Muscle of leg (tissue), 16 donors: ENCODE data around the gene RBL1. TPM values are rescaled to one million over a fixed set of nuclear protein-coding genes. Genes with fewer than 3 reads are reported as not detected.
"Not testable (repeated sequence)": the region's sequence is repeated elsewhere in the genome, so short reads cannot be mapped to it uniquely, and the experiment has no call there.

Source experiments
- DNase-seq: peaks from one replicate; pipeline ENCODE4 v3.0.0; 2013
- H3K27ac ChIP-seq: one replicate; pipeline ENCODE4 v1.5.1; 2013; ENCODE audit warnings: mild to moderate bottlenecking, low read length, control low read depth
- H3K27me3 ChIP-seq: one replicate; pipeline ENCODE4 v1.6.1; 2013; ENCODE audit warnings: low read length; ENCODE audit not compliant: control insufficient read depth, insufficient read depth
- H3K36me3 ChIP-seq: one replicate; pipeline ENCODE4 v1.6.1; 2013; ENCODE audit warnings: low read length; ENCODE audit not compliant: control insufficient read depth, insufficient read depth
- H3K4me1 ChIP-seq: one replicate; pipeline ENCODE4 v1.6.1; 2013; ENCODE audit warnings: low read length; ENCODE audit not compliant: control insufficient read depth, insufficient read depth
- H3K4me3 ChIP-seq: one replicate; pipeline ENCODE4 v1.5.1; 2013; ENCODE audit warnings: low read length, control low read depth
- H3K9me3 ChIP-seq: replicated peaks from 2 replicates; pipeline ENCODE4 v1.6.1; 2013; ENCODE audit warnings: low read depth, low read length; ENCODE audit not compliant: control insufficient read depth
- WGBS: methylation state at CpG from one replicate; pipeline ENCODE4 v1.1.5; 2013; ENCODE audit warnings: missing lambda C conversion rate; ENCODE audit not compliant: insufficient coverage; 5-methylcytosine and 5-hydroxymethylcytosine counted together
- long read RNA-seq, 11 donors: transcript quantifications; one replicate each; lab custom pipeline, GENCODE V29; 2026
- polyA plus RNA-seq, 8 donors: library from polyadenylated mRNA; unstranded; fragments of 120-200 nt; gene quantifications; one replicate each; pipeline versions ENCODE4 v1.2.1 to v1.2.3, GENCODE V29; 2013; ENCODE audit warnings: inconsistent platforms in 1 of 8, low replicate concordance in 1 of 8; ENCODE audit not compliant: insufficient read length in 8 of 8, insufficient read depth in 1 of 8
- total RNA-seq: library from RNA; stranded (reverse); fragments of 120-200 nt; gene quantifications from one replicate; pipeline ENCODE4 v1.2.4, GENCODE V29; 2013

RBL1 gene, protein sequence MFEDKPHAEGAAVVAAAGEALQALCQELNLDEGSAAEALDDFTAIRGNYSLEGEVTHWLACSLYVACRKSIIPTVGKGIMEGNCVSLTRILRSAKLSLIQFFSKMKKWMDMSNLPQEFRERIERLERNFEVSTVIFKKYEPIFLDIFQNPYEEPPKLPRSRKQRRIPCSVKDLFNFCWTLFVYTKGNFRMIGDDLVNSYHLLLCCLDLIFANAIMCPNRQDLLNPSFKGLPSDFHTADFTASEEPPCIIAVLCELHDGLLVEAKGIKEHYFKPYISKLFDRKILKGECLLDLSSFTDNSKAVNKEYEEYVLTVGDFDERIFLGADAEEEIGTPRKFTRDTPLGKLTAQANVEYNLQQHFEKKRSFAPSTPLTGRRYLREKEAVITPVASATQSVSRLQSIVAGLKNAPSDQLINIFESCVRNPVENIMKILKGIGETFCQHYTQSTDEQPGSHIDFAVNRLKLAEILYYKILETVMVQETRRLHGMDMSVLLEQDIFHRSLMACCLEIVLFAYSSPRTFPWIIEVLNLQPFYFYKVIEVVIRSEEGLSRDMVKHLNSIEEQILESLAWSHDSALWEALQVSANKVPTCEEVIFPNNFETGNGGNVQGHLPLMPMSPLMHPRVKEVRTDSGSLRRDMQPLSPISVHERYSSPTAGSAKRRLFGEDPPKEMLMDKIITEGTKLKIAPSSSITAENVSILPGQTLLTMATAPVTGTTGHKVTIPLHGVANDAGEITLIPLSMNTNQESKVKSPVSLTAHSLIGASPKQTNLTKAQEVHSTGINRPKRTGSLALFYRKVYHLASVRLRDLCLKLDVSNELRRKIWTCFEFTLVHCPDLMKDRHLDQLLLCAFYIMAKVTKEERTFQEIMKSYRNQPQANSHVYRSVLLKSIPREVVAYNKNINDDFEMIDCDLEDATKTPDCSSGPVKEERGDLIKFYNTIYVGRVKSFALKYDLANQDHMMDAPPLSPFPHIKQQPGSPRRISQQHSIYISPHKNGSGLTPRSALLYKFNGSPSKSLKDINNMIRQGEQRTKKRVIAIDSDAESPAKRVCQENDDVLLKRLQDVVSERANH
- total RNA-seq (10.8 TPM), polyA plus RNA-seq (10 to 100 TPM in 1 of 8 donors, 1 to 10 TPM in 7; 4.9 to 10.2 (median 7.5) TPM)
- long read RNA-seq, donor 1 = 0 reads
- long read RNA-seq, donor 2 = 0 reads
- long read RNA-seq, donor 3 = 0 reads
- long read RNA-seq, donor 4, partial matches to known transcripts = 0 of 1 reads
- long read RNA-seq, donor 4, other reads (novel, unspliced or antisense) = 0 of 1 reads
- long read RNA-seq, donor 5, full-length matches to known transcripts = 2 of 2 reads
- long read RNA-seq, donor 5, partial matches to known transcripts = 0 of 2 reads
- long read RNA-seq, donor 5, other reads (novel, unspliced or antisense) = 0 of 2 reads
- long read RNA-seq, donor 6 = 0 reads
- long read RNA-seq, donor 7, partial matches to known transcripts = 0 of 1 reads
- long read RNA-seq, donor 7, other reads (novel, unspliced or antisense) = 0 of 1 reads
- long read RNA-seq, donor 8 = 0 reads
- long read RNA-seq, donor 9 = 0 reads
- long read RNA-seq, donor 10, full-length matches to known transcripts = 1 of 1 reads
- long read RNA-seq, donor 10, partial matches to known transcripts = 0 of 1 reads
- long read RNA-seq, donor 10, other reads (novel, unspliced or antisense) = 0 of 1 reads
- long read RNA-seq, donor 11, partial matches to known transcripts = 0 of 1 reads
- long read RNA-seq, donor 11, other reads (novel, unspliced or antisense) = 0 of 1 reads

DNA sequence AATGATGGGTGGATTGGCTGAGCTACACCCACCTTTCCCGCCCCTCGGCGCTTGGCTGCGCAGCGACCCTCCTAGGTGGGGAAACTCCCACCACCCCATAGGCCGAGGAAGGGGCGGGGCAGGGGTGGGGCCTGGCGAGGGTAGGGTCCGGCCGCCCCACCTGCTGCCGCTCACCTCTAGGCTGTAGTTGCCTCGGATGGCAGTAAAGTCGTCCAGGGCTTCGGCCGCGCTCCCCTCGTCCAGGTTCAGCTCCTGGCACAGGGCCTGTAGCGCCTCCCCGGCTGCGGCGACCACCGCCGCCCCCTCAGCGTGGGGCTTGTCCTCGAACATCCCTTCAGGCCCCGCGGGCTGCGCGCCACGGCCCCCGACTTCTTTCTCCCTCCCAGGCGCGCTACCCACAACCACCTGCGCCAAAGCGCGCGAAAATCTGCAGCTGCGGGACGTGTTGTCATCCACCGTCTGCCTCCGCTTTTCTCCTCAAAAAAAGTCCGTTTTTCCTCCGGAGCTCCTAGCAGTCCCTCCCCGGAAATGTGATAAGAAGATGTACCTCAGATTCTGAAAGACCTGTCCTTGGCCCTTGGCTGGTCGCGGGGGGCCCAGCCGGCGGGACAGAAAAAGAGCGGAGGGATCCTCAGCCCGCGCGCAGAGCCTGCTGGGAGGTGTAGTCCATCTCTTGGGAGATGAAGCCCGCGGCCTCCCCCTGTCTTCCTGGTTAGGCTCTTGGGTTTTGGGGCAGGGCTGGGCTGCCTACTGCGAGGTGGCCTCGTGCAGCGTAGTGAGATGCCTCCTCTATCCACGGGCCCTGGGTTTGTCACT, at the start of gene RBL1:
TSS of gene RBL1 (minus strand) at position 399 of the 816 bp plus-strand sequence. CDS start at position 330, 69 bp downstream.
- peak within 1 kb of the TSS; percentile 74 for H3K27ac ChIP-seq
- peak within 1 kb of the TSS; percentile 85 for H3K4me3 ChIP-seq
- WGBS = under 1% methylated on average over 47 of the region's 58 CpGs
- peaks cover 12% of the 10 kb centered on the region for H3K4me1 ChIP-seq
- peak; percentile 96 for DNase-seq
- H3K36me3 ChIP-seq = peaks cover 2% of the 10 kb centered on the region
- no peaks in the 10 kb centered on the region for H3K9me3 ChIP-seq
- H3K27me3 ChIP-seq = no peaks in the 10 kb centered on the region

DNA sequence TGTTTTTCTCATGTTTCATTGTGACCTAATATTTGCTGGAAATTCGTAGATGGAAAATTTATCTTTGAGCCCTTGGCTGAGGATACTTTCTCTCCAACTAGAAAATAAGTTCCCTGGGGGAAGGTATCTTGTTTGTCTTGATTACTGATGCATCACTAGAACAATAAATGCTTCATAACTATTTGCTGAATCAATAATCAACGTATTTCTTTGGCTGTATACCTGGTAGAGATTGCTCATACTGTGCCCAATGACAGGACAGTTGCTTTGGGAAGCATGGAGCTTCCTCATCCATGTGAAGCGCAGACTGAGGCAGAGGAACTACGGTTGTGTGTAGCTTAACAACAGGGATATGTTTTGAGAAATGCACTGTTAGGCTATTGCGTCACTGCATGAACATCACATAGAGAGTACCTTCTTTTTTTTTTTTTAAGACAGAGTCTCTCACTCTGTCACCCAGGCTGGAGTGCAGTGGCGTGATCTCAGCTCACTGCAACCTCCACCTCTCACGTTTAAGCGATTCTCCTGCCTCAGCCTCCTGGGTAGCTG, 49.1 kb upstream of the RBL1 start:
- DNase-seq = no peak
- Histone ChIP-seq H3K27ac (no peak overlapping the region), H3K9me3 (no peaks in the 10 kb centered on the region), H3K27me3 (no peaks in the 10 kb centered on the region), H3K4me1 (no peaks in the 10 kb centered on the region), H3K36me3 (peaks cover 5% of the 10 kb centered on the region), H3K4me3 (no peak overlapping the region)
- 77% methylated on average over 3 of the region's 8 CpGs for WGBS

DNA sequence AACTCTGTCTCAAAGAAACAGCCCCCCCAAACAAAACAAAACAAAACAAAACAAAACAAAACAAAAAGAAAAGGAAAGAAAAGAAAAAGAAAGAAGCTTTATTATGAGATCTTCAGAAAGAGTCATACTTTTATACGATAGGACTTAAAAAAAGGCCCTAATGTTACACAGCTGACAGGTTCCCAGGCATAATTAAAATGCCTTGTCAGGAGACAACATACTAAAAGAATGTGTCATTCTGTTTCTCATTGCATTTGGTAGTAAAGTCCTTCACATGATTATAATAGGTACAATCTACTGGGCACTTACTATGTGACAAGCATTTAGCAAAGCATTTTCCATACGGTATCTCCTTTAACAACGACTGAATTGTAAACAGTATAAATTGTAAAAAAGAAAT, 46.9 kb upstream of the RBL1 start:
- DNase-seq = no peak
- peaks cover 5% of the 10 kb centered on the region for H3K36me3 ChIP-seq
- H3K4me1 ChIP-seq = no peaks in the 10 kb centered on the region
- H3K27ac ChIP-seq = no peak overlapping the region
- no CpG with 5 or more reads among the region's 3 CpGs for WGBS
- H3K4me3 ChIP-seq = no peak overlapping the region
- no peaks in the 10 kb centered on the region for H3K9me3 ChIP-seq
- no peaks in the 10 kb centered on the region for H3K27me3 ChIP-seq

DNA sequence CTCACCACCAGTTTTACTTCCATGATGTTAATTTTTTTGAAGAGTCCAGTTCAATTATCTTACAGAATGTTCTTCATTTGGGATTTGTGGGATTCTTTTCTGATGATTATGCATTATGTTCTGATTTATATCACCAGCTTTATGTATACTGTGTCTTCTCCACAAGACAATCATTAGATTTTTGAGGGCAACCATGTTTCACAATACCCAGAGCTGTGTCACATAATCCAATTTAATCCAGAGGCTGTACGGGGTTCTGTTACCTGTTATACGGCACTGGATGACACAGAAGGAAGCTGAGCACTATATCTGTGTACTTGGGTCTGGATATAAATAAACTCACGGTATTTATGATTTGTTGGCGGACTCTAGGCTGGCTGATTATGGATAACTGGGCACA, 41.8 kb upstream of the RBL1 start:
- Histone ChIP-seq H3K4me1 (no peaks in the 10 kb centered on the region), H3K27me3 (no peaks in the 10 kb centered on the region), H3K9me3 (no peaks in the 10 kb centered on the region), H3K27ac (no peak overlapping the region), H3K4me3 (no peak overlapping the region), H3K36me3 (peaks cover 5% of the 10 kb centered on the region)
- 88% methylated on average over 3 of the region's 4 CpGs for WGBS
- no peak for DNase-seq

DNA sequence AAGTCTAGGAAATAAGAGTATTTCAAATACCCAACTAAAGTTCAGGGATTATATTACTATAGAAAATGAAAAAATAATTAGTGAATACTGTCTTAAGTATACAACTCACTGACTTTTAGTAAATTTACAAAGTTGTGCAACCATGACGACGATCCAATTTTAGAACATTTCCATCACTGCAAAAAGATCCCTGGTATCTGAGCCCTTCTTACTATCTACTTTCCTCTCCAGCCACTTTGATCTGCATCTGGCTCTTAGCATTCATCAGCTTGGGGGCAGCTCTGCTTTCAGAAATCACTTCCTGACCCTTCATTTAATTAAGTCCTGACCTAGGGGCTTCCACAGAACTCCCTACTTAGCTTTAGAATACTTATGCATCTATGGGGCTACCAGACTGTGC, 38.2 kb upstream of the RBL1 start:
- Histone ChIP-seq H3K27me3 (no peaks in the 10 kb centered on the region), H3K36me3 (no peaks in the 10 kb centered on the region), H3K27ac (no peak overlapping the region), H3K4me1 (no peaks in the 10 kb centered on the region), H3K4me3 (no peak overlapping the region), H3K9me3 (no peaks in the 10 kb centered on the region)
- 96% methylated on average over 2 of the region's 2 CpGs for WGBS
- no peak for DNase-seq

DNA sequence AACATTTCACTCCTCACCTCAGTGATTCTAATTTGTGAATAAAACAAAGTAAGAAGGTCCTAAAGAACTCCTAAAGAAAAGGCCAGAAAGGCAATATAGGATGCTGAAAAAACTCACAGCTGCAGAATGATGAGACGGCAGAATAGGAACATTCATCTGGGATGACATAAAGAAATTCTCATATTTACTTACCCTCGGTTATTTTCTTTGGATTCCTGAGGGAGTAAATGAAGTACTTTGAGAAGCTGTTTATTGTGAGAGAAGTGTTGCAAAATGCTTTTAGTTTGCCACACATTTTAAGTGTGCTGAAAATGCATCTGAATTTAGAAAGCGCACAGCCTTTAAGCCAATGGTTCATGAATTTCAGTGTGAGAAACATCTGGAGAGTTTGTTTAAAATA, 35.7 kb upstream of the RBL1 start:
- no peaks in the 10 kb centered on the region for H3K9me3 ChIP-seq
- no peak overlapping the region for H3K27ac ChIP-seq
- peak; percentile 14 for DNase-seq
- no peaks in the 10 kb centered on the region for H3K36me3 ChIP-seq
- no peaks in the 10 kb centered on the region for H3K4me1 ChIP-seq
- WGBS = no CpG with 5 or more reads among the region's 3 CpGs
- H3K27me3 ChIP-seq = no peaks in the 10 kb centered on the region
- H3K4me3 ChIP-seq = no peak overlapping the region

DNA sequence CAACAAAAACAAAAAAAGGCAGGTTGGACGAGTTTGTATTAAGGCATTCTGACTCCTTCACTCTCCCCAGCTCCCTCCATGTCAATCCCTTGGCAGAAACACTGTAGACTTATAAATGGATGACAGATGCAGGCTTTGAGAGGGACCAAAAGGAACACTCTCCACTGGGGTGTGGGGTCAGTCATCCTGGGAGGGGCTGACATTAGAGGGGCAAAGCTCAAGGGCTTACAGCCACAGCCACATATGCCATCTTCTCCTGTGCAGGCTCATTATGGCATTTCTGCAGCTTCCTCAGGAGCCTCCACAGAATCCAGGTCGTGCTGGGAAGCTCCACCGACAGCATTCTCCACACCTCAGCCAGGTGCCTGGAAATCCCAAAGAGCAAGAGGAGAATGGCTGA, 33.0 kb upstream of the RBL1 start:
- no peaks in the 10 kb centered on the region for H3K27me3 ChIP-seq
- H3K36me3 ChIP-seq = no peaks in the 10 kb centered on the region
- H3K4me3 ChIP-seq = no peak overlapping the region
- WGBS = 70% methylated on average over 2 of the region's 3 CpGs
- no peak for DNase-seq
- no peaks in the 10 kb centered on the region for H3K9me3 ChIP-seq
- H3K27ac ChIP-seq = no peak overlapping the region
- H3K4me1 ChIP-seq = no peaks in the 10 kb centered on the region

DNA sequence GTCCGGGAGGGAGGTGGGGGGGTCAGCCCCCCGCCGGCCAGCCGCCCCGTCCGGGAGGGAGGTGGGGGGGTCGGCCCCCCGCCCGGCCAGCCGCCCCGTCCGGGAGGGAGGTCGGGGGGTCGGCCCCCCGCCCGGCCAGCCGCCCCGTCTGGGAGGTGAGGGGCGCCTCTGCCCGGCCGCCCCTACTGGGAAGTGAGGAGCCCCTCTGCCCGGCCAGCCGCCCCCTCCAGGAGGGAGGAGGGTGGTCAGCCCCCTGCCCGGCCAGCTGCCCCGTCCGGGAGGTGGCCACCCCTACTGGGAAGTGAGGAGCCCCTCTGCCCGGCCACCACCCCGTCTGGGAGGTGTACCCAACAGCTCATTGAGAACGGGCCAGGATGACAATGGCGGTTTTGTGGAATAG, 30.5 kb upstream of the RBL1 start:
- WGBS = 91% methylated on average over 3 of the region's 30 CpGs
- H3K27me3 ChIP-seq, H3K27ac ChIP-seq, H3K4me3 ChIP-seq, H3K9me3 ChIP-seq, H3K36me3 ChIP-seq, H3K4me1 ChIP-seq, DNase-seq: not testable (repeated sequence)
